Chondrocyte (in vitro differentiated cells): Measurements from ENCODE around the gene GABRB3. TPM values are rescaled to one million over a fixed set of nuclear protein-coding genes. Genes with fewer than 3 reads are reported as not detected.

Source experiments
- DNase-seq: peaks from one replicate; pipeline ENCODE4 v3.0.0; 2021; ENCODE audit warnings: mixed read lengths, low spot score
- H3K27ac Mint-ChIP-seq: one replicate; pipeline ENCODE4 v1.8.0; 2021; ENCODE audit warnings: mild to moderate bottlenecking, moderate library complexity, mixed read lengths; ENCODE audit not compliant: unreplicated experiment
- H3K27me3 Mint-ChIP-seq: 2 replicates; pipeline ENCODE4 v1.8.0; 2021; ENCODE audit warnings: low read depth, mixed read lengths
- H3K36me3 Mint-ChIP-seq: 2 replicates; pipeline ENCODE4 v1.8.0; 2021; ENCODE audit warnings: low read depth, mixed read lengths
- H3K4me1 Mint-ChIP-seq: 2 replicates; pipeline ENCODE4 v1.8.0; 2021; ENCODE audit warnings: low read depth, mild to moderate bottlenecking, mixed read lengths
- H3K4me3 Mint-ChIP-seq: one replicate; pipeline ENCODE4 v1.8.0; 2021; ENCODE audit warnings: mild to moderate bottlenecking, moderate library complexity, mixed read lengths; ENCODE audit not compliant: unreplicated experiment
- H3K9me3 Mint-ChIP-seq: 2 replicates; pipeline ENCODE4 v1.8.0; 2021; ENCODE audit warnings: low read depth, mixed read lengths
- CTCF ChIP-seq: fragments of 200-600 bp; sonication (generic); IDR thresholded peaks from 2 replicates; pipeline ENCODE4 v1.5.0; 2021; ENCODE audit warnings: antibody characterized with exemption, mild to moderate bottlenecking, moderate library complexity
- total RNA-seq: library from RNA; stranded (reverse); gene quantifications from 3 replicates; pipeline ENCODE4 v1.2.1, GENCODE V29; 2021

Gene GABRB3
- total RNA-seq, 1 donor from 2014 or later = 1.6 TPM

GRCh38 chr15:26572602-26573350 lies 200.1 kb downstream of the GABRB3 start:
- no peak for DNase-seq
- TF ChIP-seq CTCF = no peak
- H3K9me3 Mint-ChIP-seq = peaks cover 16% of the 10 kb centered on the region
- H3K27ac Mint-ChIP-seq = no peak overlapping the region
- no peaks in the 10 kb centered on the region for H3K27me3 Mint-ChIP-seq
- no peak overlapping the region for H3K4me3 Mint-ChIP-seq
- peaks cover 4% of the 10 kb centered on the region for H3K36me3 Mint-ChIP-seq
- H3K4me1 Mint-ChIP-seq = no peaks in the 10 kb centered on the region

GRCh38 chr15:26571346-26571745 lies 201.5 kb downstream of the GABRB3 start:
- no peaks in the 10 kb centered on the region for H3K4me1 Mint-ChIP-seq
- H3K27me3 Mint-ChIP-seq = no peaks in the 10 kb centered on the region
- H3K36me3 Mint-ChIP-seq = peaks cover 2% of the 10 kb centered on the region
- peaks cover 16% of the 10 kb centered on the region for H3K9me3 Mint-ChIP-seq
- H3K27ac Mint-ChIP-seq = no peak overlapping the region
- H3K4me3 Mint-ChIP-seq = no peak overlapping the region
- no peak for DNase-seq
- TF ChIP-seq CTCF = no peak

GRCh38 chr15:26565542-26565941 lies 207.3 kb downstream of the GABRB3 start:
- Mint-ChIP-seq H3K36me3 (peaks cover 2% of the 10 kb centered on the region), H3K27me3 (no peaks in the 10 kb centered on the region), H3K9me3 (peaks cover 13% of the 10 kb centered on the region), H3K4me3 (no peak overlapping the region), H3K4me1 (no peaks in the 10 kb centered on the region), H3K27ac (no peak overlapping the region)
- no peak for DNase-seq
- TF ChIP-seq CTCF = no peak

- Mint-ChIP-seq H3K36me3 (peaks cover 2% of the 10 kb centered on the region), H3K9me3 (peaks cover 18% of the 10 kb centered on the region), H3K4me3 (no peak overlapping the region), H3K27ac (no peak overlapping the region), H3K4me1 (no peaks in the 10 kb centered on the region), H3K27me3 (no peaks in the 10 kb centered on the region)
- TF ChIP-seq CTCF = no peak
- no peak for DNase-seq
These were observed 208.5 kb downstream of the GABRB3 start for GRCh38 chr15:26564361-26564760.

GRCh38 chr15:26562336-26562735 lies 210.5 kb downstream of the GABRB3 start:
- H3K9me3 Mint-ChIP-seq = peaks cover 15% of the 10 kb centered on the region
- no peak for DNase-seq
- no peak for TF ChIP-seq CTCF
- H3K36me3 Mint-ChIP-seq = peaks cover 2% of the 10 kb centered on the region
- no peaks in the 10 kb centered on the region for H3K4me1 Mint-ChIP-seq
- H3K27ac Mint-ChIP-seq = no peak overlapping the region
- no peaks in the 10 kb centered on the region for H3K27me3 Mint-ChIP-seq
- H3K4me3 Mint-ChIP-seq = no peak overlapping the region
